Measurements from ENCODE around the gene CEBPG.

CEBPG gene

DNA sequence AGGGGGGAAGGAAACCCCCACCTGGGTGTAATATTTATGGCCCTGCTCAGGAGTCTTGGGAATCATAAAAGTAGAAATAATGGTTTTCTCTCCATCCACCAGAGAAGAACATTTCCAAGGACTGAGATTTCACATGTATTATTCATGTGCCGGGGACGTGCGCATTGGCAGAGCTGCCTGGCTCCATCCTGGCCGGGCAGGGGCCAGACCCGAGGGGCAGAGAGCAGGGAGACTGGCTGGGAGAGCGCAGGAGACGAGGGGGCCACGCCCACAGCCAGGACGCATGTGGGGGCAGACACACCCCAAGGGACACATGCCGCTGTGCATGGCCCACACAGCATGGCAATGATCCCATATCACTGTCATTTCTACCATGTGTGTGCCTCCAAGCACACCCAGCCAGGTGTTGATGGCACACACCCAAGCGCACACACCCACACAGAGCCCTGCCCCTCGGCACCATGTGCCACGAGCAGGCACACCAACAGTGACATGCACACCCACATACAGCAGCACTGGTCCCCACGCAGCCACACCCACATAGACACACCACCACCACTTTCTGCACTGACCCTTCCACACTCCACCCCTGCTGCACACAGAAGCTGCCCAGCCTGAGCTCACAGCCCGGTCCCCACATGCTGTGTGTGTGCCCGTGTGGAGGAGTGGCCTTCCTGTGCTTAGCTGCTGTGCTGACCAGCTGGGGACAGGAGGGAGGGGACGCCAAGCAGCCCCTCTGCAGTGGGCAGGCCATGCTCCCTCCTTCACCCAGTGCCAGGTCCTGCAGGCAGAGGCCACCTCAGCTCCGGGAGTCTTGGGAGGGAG is 39.3 kb downstream of the CEBPG start:
- no peak overlapping the region for H3K27ac Mint-ChIP-seq
- no peak overlapping the region for H3K4me3 Mint-ChIP-seq
- peaks cover 9% of the 10 kb centered on the region for H3K36me3 Mint-ChIP-seq
- peaks cover 12% of the 10 kb centered on the region for H3K4me1 Mint-ChIP-seq
- H3K9me3 Mint-ChIP-seq, result no peaks in the 10 kb centered on the region
- ATAC-seq, result no peak
- H3K27me3 Mint-ChIP-seq, result no peaks in the 10 kb centered on the region

DNA sequence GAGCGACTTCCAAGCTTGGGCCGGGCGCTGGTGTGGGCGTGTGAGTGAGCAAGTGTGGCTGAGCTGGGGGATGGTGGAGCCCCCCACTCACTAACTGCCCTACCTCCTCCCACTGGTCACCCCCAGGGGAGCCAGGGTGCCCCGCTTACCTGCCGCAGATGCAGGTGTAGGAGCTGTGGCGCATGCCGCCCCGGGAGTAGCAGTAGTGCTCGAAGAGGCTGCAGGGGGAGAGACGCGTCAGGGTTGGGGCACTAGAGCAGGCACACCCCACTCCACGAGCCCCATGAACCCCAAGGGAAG is 39.9 kb downstream of the CEBPG start:
- H3K36me3 Mint-ChIP-seq, result peaks cover 9% of the 10 kb centered on the region
- no peaks in the 10 kb centered on the region for H3K27me3 Mint-ChIP-seq
- H3K9me3 Mint-ChIP-seq, result no peaks in the 10 kb centered on the region
- no peak overlapping the region for H3K27ac Mint-ChIP-seq
- no peak for ATAC-seq
- H3K4me3 Mint-ChIP-seq, result no peak overlapping the region
- peaks cover 12% of the 10 kb centered on the region for H3K4me1 Mint-ChIP-seq

DNA sequence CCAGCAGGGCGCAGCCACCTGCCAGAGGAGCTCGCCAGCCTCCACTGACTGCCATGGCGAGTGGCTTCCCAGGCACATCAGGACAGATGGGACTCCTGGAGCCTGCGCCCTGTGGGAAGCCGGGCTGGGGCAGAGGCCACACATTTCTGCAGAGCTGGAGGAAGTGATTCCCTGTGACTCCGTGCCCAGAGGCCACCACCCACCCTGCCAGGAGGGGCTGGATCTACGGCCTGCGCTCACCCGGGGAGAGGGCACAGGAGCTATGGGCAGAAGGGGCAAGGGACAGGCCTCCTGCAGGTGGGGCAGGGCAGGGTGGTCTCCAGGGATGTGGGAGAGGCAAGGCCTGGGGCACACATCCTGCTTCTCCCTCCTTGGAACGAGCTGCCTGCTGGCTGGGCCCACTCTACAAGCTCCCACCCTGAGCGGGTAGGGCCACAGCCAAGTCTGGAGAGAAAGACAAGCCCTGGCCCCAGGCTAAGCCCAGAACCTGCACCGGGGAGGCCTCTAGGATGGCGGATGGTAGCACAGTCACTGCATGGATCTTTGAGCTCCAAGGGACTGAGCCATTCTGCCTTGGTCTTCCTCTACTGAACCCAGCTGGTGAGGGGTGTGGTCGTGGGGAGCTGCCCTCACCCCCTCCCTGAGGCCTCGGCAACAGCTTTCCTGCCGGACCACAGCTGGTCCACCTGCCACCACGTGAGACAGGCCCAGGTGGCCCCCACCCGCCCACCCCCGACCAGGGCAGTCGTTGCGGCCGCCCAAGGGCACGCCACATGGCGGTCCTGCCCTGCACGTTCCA is 40.6 kb downstream of the CEBPG start:
- Mint-ChIP-seq H3K4me3 (no peak overlapping the region), H3K27me3 (no peaks in the 10 kb centered on the region), H3K4me1 (peaks cover 12% of the 10 kb centered on the region), H3K9me3 (no peaks in the 10 kb centered on the region), H3K36me3 (peaks cover 9% of the 10 kb centered on the region), H3K27ac (no peak overlapping the region)
- ATAC-seq, result no peak

- peaks cover 12% of the 10 kb centered on the region for H3K4me1 Mint-ChIP-seq
- ATAC-seq, result no peak
- no peaks in the 10 kb centered on the region for H3K27me3 Mint-ChIP-seq
- H3K4me3 Mint-ChIP-seq, result no peak overlapping the region
- no peak overlapping the region for H3K27ac Mint-ChIP-seq
- H3K36me3 Mint-ChIP-seq, result peaks cover 9% of the 10 kb centered on the region
- H3K9me3 Mint-ChIP-seq, result no peaks in the 10 kb centered on the region
These were observed 41.4 kb downstream of the CEBPG start for GRCh38 chr19:33414667-33415605.

GRCh38 chr19:33416307-33417215 is 43.1 kb downstream of the CEBPG start:
- H3K27ac Mint-ChIP-seq, result no peak overlapping the region
- peak; percentile 59 for ATAC-seq
- H3K9me3 Mint-ChIP-seq, result no peaks in the 10 kb centered on the region
- peak overlapping the region; percentile 54 for H3K4me3 Mint-ChIP-seq
- peaks cover 12% of the 10 kb centered on the region for H3K4me1 Mint-ChIP-seq
- H3K27me3 Mint-ChIP-seq, result no peaks in the 10 kb centered on the region
- H3K36me3 Mint-ChIP-seq, result no peaks in the 10 kb centered on the region

- no peak overlapping the region for H3K27ac Mint-ChIP-seq
- H3K27me3 Mint-ChIP-seq, result no peaks in the 10 kb centered on the region
- no peak overlapping the region for H3K4me3 Mint-ChIP-seq
- H3K9me3 Mint-ChIP-seq, result no peaks in the 10 kb centered on the region
- H3K4me1 Mint-ChIP-seq, result peaks cover 12% of the 10 kb centered on the region
- ATAC-seq, result peak; percentile 14
- no peaks in the 10 kb centered on the region for H3K36me3 Mint-ChIP-seq
These were observed 44.2 kb downstream of the CEBPG start for GRCh38 chr19:33417751-33418150.

- no peak for ATAC-seq
- no peaks in the 10 kb centered on the region for H3K9me3 Mint-ChIP-seq
- H3K4me1 Mint-ChIP-seq, result peaks cover 12% of the 10 kb centered on the region
- no peaks in the 10 kb centered on the region for H3K27me3 Mint-ChIP-seq
- H3K27ac Mint-ChIP-seq, result no peak overlapping the region
- H3K4me3 Mint-ChIP-seq, result no peak overlapping the region
- H3K36me3 Mint-ChIP-seq, result no peaks in the 10 kb centered on the region
These were observed 45.0 kb downstream of the CEBPG start for GRCh38 chr19:33418461-33418860.

DNA sequence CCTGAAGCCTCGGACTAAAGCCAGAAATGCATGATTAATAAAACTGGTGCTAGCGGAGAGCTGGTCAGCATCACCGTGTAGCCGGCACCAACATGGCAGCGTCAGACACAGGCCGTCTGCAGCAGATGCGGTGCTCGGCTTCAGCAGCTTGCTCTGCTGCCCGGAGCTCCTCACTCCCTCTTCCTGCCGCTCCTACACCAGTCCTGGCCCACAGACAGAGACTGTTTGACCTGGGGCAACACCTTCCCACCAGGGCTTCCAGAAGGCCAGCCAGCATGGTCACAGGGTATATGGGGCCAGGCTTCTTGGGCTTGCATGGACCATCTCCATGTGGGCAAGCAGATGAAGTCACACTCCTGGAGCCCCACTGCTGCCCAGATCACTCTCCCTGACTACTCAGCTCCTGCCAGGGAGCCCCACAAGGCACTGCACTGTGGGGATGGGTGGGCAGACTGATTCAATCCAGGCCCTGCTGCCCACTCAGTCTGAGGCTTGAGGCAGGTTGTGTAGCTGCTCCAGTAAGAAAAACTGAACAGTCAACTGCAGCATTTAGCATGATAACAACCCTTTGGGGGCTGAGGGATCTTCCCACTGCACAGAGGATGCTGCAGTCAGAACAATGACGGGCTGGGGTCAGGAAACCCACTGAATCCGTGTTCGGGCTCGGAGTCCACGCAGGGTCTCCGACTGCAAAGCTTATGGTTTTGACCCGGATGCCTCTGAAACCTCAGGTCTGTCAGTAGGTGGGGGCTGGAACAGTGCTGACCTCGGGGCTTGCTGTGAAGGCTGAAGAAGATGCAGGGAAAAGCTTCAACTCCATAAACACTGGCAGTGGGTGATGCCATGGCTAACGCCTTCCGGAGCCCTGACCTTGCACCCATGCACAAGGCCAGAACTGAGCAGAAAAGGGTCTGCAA is 45.6 kb downstream of the CEBPG start:
- Mint-ChIP-seq H3K4me1 (peaks cover 12% of the 10 kb centered on the region), H3K36me3 (no peaks in the 10 kb centered on the region), H3K27me3 (no peaks in the 10 kb centered on the region), H3K4me3 (no peak overlapping the region), H3K27ac (no peak overlapping the region), H3K9me3 (no peaks in the 10 kb centered on the region)
- no peak for ATAC-seq

- H3K4me1 Mint-ChIP-seq, result peaks cover 12% of the 10 kb centered on the region
- H3K36me3 Mint-ChIP-seq, result peaks cover 5% of the 10 kb centered on the region
- H3K27ac Mint-ChIP-seq, result no peak overlapping the region
- no peaks in the 10 kb centered on the region for H3K9me3 Mint-ChIP-seq
- H3K27me3 Mint-ChIP-seq, result no peaks in the 10 kb centered on the region
- no peak overlapping the region for H3K4me3 Mint-ChIP-seq
- no peak for ATAC-seq
These were observed 46.2 kb downstream of the CEBPG start for GRCh38 chr19:33419788-33420130.

DNA sequence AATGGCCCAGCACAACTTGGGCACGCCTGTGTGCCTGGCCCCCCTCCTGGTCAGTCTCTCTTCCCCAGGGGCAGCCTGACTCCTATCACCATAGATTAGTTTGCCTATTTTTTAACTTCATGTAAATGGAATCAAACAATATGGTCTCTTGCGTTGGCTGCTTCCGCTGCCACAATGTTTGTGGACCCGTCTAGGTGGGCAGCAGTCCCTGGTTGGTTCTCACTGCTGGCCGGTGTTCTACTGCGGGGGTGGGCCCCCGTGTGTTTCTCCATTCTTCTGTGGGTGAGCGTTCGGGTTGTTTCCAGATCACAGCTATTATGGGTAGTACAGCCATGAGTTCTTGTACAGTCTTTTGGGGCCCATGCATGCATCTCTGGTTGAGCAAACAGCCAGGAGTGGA is 47.3 kb downstream of the CEBPG start:
- Mint-ChIP-seq H3K4me3 (no peak overlapping the region), H3K4me1 (peaks cover 12% of the 10 kb centered on the region), H3K36me3 (peaks cover 6% of the 10 kb centered on the region), H3K27ac (no peak overlapping the region), H3K9me3 (no peaks in the 10 kb centered on the region), H3K27me3 (no peaks in the 10 kb centered on the region)
- ATAC-seq, result no peak

GRCh38 chr19:33421368-33421767 is 47.9 kb downstream of the CEBPG start:
- no peak for ATAC-seq
- no peaks in the 10 kb centered on the region for H3K27me3 Mint-ChIP-seq
- no peak overlapping the region for H3K27ac Mint-ChIP-seq
- H3K9me3 Mint-ChIP-seq, result no peaks in the 10 kb centered on the region
- peaks cover 6% of the 10 kb centered on the region for H3K4me1 Mint-ChIP-seq
- no peak overlapping the region for H3K4me3 Mint-ChIP-seq
- H3K36me3 Mint-ChIP-seq, result peaks cover 6% of the 10 kb centered on the region

DNA sequence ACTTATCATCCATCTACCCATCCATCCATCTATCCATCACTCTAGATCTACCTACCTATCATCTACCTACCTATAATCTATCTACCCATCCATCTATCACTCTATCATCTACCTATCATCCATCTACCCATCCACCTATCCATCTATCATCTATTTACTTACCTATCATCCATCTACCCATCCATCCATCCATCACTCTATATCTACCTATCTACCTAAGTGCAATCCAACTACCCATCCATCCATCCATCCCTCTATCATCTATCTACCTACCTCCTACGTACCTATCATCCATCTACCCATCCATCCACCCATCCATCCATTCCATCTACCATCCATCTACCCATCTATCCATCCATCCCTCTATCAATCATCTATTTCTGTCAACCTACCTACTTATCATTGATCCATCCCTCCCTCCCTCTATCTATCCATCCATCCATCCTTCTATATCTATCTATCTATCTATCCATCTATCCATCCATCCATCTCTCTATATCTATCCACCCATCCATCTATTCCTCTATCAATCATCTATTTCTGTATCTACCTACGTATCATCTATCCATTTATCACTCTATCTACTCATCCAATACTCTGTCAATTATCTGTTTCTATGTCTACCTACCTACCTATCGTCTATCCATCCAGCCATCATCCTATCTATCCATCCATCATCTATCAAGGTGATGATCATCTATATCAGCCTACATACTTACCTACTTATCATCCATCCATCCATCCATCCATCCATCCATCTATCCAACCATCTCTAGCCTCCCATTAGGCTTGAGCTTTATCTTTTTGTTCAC is 49.1 kb downstream of the CEBPG start:
- Mint-ChIP-seq H3K9me3 (no peaks in the 10 kb centered on the region), H3K27me3 (no peaks in the 10 kb centered on the region), H3K4me3 (no peak overlapping the region), H3K27ac (no peak overlapping the region), H3K4me1 (no peaks in the 10 kb centered on the region), H3K36me3 (peaks cover 6% of the 10 kb centered on the region)
- no peak for ATAC-seq

DNA sequence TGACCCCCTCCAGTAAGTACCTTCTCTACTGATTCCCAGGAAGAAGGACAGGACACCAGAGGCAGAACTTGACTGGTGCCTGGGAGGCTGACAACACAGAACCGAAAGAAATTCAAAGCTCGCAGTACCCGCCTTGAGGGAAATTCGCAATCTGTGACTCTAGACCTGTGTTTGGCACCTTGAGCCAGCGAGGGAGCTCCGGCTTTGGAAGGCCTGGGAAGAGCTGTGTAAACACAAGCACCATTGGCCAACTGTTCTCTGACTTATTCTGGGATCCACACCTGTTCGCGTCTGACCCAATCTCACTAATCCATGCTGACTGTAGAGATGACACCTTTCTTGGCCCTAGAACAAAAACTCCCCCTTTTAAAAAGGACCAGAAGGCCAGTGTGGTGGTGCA is 50.7 kb downstream of the CEBPG start:
- Mint-ChIP-seq H3K4me3 (no peak overlapping the region), H3K4me1 (no peaks in the 10 kb centered on the region), H3K27me3 (no peaks in the 10 kb centered on the region), H3K27ac (no peak overlapping the region), H3K9me3 (no peaks in the 10 kb centered on the region), H3K36me3 (peaks cover 6% of the 10 kb centered on the region)
- no peak for ATAC-seq
